Right lobe of liver (tissue), 4 donors: ENCODE data around the gene OSBPL3.

ENCODE experiments used
- POLR2A ChIP-seq: fragments of 450-650 bp; IDR thresholded peaks from one replicate; pipeline ENCODE4 v1.6.1; 2017; ENCODE audit warnings: antibody characterized with exemption, mild to moderate bottlenecking
- TF ChIP-seq, protein P1 (sequence below), 4 donors: fragments of 200-600 bp in 3 of 4; fragments of 450-650 bp in 1 of 4; IDR thresholded peaks; one replicate each; pipeline versions ENCODE4 v1.5.1 to v1.8.0; 2016 to 2022; ENCODE audit warnings: antibody characterized with exemption in 4 of 4, mild to moderate bottlenecking in 2 of 4
- donor health status: DM: no; HTN: no; CAD: no.
- donor health status: DM: no; HTN: no; CAD: no.
- donor health status: DM: no; HTN: yes; CAD: no.

DNA sequence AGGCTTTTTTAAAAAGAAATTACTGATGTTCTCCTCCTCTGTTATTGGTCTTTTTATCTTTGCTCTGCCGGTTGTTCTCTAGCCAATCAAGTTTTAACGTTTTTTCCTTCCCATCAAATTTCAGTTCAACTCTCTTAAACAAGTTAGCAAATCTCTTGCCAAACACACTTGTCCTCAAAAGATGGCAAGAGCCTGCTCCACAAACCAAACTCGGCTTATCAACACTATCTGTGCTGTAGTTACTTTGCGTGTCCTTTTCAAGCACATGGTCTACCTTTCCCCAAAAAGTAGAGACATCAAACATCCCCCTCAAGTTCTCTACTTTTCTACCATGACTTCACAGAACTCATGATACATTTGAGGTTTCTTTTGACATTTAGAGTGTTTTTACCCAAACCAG is 71.3 kb downstream of the OSBPL3 start:
- TF ChIP-seq, protein P1, sequence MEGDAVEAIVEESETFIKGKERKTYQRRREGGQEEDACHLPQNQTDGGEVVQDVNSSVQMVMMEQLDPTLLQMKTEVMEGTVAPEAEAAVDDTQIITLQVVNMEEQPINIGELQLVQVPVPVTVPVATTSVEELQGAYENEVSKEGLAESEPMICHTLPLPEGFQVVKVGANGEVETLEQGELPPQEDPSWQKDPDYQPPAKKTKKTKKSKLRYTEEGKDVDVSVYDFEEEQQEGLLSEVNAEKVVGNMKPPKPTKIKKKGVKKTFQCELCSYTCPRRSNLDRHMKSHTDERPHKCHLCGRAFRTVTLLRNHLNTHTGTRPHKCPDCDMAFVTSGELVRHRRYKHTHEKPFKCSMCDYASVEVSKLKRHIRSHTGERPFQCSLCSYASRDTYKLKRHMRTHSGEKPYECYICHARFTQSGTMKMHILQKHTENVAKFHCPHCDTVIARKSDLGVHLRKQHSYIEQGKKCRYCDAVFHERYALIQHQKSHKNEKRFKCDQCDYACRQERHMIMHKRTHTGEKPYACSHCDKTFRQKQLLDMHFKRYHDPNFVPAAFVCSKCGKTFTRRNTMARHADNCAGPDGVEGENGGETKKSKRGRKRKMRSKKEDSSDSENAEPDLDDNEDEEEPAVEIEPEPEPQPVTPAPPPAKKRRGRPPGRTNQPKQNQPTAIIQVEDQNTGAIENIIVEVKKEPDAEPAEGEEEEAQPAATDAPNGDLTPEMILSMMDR (IDR thresholded peaks at IDR 0.05), result no peak
- TF ChIP-seq POLR2A, result no peak
